ENCODE measurements around the gene CTU2. TPM values are rescaled to one million over a fixed set of nuclear protein-coding genes. Genes with fewer than 3 reads are reported as not detected.

Gene CTU2
- total and polyA plus RNA-seq, 9 of the 15 experiments (the other 6 are each of a cell fraction or from before 2014, with no cell fraction given): 1.3 to 105 (median 23.2) TPM

DNA sequence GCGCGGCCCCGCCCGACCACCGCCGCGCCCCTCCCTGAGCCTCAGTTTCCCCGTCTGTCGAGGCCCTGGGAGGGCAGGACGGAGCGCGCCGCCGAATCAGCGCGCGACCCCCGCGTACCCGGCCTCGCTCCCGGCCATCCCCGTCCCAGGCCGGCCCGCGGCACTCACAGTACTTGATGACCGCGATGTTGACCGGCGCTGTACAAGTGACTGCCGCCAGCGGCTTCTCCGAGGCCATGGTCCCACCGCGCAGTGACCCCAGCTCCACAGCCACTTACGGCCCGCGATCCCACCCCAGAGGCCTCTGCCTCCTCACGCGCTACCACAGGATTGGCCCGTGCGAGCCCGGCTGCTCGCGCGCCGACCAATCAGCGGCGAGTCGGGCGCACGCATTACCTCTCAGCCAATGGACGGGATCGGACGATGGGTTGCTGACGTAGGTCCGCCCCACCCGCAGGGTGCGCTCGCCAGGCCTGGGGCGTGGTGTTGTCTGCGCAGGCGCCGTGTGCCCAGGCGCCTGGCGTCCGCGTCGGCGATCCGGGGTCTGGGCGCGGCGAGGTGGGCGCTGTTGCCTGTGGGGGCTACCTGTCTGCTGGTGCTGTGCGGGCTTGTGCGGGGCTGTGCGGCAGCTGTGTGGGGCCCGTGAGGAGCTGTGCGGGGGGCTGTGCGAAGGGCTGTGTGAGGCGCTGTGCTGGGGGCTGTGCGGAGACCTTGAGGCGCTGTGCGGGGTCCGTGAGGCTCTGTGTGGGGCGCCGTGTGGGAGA lies 43.3 kb upstream of the CTU2 start, which contains the start of gene MVD (continued):
- TF ChIP-seq DACH1 (IDR thresholded peaks at IDR 0.05; ENCODE audit: partially characterized antibody) (no peak), TBL1XR1 (IDR thresholded peaks at IDR 0.05; ENCODE audit: low read length in 2 of 2) (0 out of 4 replicates have a peak, but pooled peaks of 1 of the 2 experiments have one; percentile 10), YY1 (IDR thresholded peaks at IDR 0.05; ENCODE audit: borderline replicate concordance in 1 of 3, control insufficient read depth in 1 of 3, extremely low read depth in 1 of 3, insufficient read depth in 3 of 3, insufficient read length in 1 of 3, insufficient replicate concordance in 2 of 3, low read depth in 1 of 3, low read length in 2 of 3) (peak; percentile 36 to 86 (median 76)), ZNF263 (CRISPR knock-in tag; IDR thresholded peaks at IDR 0.05; ENCODE audit: borderline replicate concordance) (no peak), ZNF121 (CRISPR knock-in tag; conservative IDR thresholded peaks at IDR 0.05) (no peak), TCF3 (CRISPR knock-in tag; IDR thresholded peaks at IDR 0.05) (no peak; the same call in 1 of the 2 replicates), SREBF1 (IDR thresholded peaks at IDR 0.05; ENCODE audit: borderline replicate concordance, low read depth, low read length) (peak; percentile 88), TFAM (CRISPR knock-in tag; conservative IDR thresholded peaks at IDR 0.05) (no peak), ZNF57 (CRISPR knock-in tag; IDR thresholded peaks at IDR 0.05) (no peak), EHMT2 (IDR thresholded peaks at IDR 0.05) (no peak), MTA3 (IDR thresholded peaks at IDR 0.05; ENCODE audit: borderline replicate concordance) (peak; percentile 85; the same call in 1 of the 2 replicates), CBFA2T3 (IDR thresholded peaks at IDR 0.05) (no peak), EGR1 (conservative IDR thresholded peaks at IDR 0.05) (peak; percentile 69; the same call in 1 of the 2 replicates), CREB1 (IDR thresholded peaks at IDR 0.05) (peak; percentile 94), CREB1 (CRISPR knock-in tag; IDR thresholded peaks at IDR 0.05) (peak; percentile 97), ZBED1 (IDR thresholded peaks at IDR 0.05) (no peak), POLR2H (tag; IDR thresholded peaks at IDR 0.05; ENCODE audit: low read depth) (no peak)
- TF ChIP-seq, protein P1, sequence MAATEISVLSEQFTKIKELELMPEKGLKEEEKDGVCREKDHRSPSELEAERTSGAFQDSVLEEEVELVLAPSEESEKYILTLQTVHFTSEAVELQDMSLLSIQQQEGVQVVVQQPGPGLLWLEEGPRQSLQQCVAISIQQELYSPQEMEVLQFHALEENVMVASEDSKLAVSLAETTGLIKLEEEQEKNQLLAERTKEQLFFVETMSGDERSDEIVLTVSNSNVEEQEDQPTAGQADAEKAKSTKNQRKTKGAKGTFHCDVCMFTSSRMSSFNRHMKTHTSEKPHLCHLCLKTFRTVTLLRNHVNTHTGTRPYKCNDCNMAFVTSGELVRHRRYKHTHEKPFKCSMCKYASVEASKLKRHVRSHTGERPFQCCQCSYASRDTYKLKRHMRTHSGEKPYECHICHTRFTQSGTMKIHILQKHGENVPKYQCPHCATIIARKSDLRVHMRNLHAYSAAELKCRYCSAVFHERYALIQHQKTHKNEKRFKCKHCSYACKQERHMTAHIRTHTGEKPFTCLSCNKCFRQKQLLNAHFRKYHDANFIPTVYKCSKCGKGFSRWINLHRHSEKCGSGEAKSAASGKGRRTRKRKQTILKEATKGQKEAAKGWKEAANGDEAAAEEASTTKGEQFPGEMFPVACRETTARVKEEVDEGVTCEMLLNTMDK (IDR thresholded peaks at IDR 0.05; ENCODE audit: borderline replicate concordance, insufficient read depth, low read depth, low read length, poor library complexity, severe bottlenecking): no peak
- TF ChIP-seq, protein P2, sequence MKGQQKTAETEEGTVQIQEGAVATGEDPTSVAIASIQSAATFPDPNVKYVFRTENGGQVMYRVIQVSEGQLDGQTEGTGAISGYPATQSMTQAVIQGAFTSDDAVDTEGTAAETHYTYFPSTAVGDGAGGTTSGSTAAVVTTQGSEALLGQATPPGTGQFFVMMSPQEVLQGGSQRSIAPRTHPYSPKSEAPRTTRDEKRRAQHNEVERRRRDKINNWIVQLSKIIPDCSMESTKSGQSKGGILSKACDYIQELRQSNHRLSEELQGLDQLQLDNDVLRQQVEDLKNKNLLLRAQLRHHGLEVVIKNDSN (CRISPR knock-in tag; IDR thresholded peaks at IDR 0.05): peak; percentile 75
- TF ChIP-seq, protein P3, sequence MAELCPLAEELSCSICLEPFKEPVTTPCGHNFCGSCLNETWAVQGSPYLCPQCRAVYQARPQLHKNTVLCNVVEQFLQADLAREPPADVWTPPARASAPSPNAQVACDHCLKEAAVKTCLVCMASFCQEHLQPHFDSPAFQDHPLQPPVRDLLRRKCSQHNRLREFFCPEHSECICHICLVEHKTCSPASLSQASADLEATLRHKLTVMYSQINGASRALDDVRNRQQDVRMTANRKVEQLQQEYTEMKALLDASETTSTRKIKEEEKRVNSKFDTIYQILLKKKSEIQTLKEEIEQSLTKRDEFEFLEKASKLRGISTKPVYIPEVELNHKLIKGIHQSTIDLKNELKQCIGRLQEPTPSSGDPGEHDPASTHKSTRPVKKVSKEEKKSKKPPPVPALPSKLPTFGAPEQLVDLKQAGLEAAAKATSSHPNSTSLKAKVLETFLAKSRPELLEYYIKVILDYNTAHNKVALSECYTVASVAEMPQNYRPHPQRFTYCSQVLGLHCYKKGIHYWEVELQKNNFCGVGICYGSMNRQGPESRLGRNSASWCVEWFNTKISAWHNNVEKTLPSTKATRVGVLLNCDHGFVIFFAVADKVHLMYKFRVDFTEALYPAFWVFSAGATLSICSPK (IDR thresholded peaks at IDR 0.05; ENCODE audit: borderline replicate concordance): no peak
